Measurements from ENCODE around the gene SAT1.

Gene SAT1

GRCh38 chrX:23745786-23746185 is 37.2 kb upstream of the SAT1 start:
- TF ChIP-seq CTCF (IDR thresholded peaks at IDR 0.05; ENCODE audit: low read depth, low read length, missing control alignments) = no peak

DNA sequence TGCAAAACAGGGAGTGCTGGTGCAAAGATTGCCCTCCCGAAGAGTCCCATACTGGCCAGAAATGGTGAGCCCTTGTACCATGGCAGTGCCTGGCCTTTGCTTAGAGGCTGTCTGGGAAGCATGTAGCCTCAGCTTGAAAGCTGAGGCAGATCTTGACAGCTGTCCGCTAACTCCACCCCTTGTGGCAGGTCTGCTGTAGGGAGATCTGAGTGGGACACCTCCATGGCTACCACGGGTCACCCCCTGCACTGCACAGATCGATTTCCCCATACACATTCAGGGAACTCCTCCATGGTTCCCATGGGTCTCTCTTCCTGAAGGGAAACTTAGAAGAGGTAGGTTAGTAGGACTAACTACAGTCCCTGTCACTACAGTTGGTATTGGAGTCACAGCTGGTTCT is 33.8 kb upstream of the SAT1 start:
- no peak overlapping the region for H3K4me3 ChIP-seq (ENCODE audit: low read depth, low read length)
- in situ Hi-C loops (cut with HindIII; ENCODE audit: low sequenced_read_pairs) = no loop called here
- no peak for TF ChIP-seq CTCF (IDR thresholded peaks at IDR 0.05; ENCODE audit: low read depth, low read length, missing control alignments)
- DNase-seq (ENCODE audit: low read depth) = no peak

More at GRCh38 chrX:23745786-23746185, 37.2 kb upstream of the SAT1 start:
- H3K4me3 ChIP-seq (ENCODE audit: low read depth, low read length) = no peak overlapping the region
- in situ Hi-C loops (cut with HindIII; ENCODE audit: low sequenced_read_pairs) = no loop called here
- DNase-seq (ENCODE audit: low read depth) = no peak

GRCh38 chrX:23749576-23749975 is 33.4 kb upstream of the SAT1 start:
- in situ Hi-C loops (cut with HindIII; ENCODE audit: low sequenced_read_pairs) = no loop called here

GRCh38 chrX:23752740-23753415 is 30.1 kb upstream of the SAT1 start:
- in situ Hi-C loops (cut with HindIII; ENCODE audit: low sequenced_read_pairs) = no loop called here
- H3K4me3 ChIP-seq (ENCODE audit: low read depth, low read length) = no peak overlapping the region
- no peak for TF ChIP-seq CTCF (IDR thresholded peaks at IDR 0.05; ENCODE audit: low read depth, low read length, missing control alignments)
- no peak for DNase-seq (ENCODE audit: low read depth)

More at GRCh38 chrX:23749576-23749975, 33.4 kb upstream of the SAT1 start:
- no peak overlapping the region for H3K4me3 ChIP-seq (ENCODE audit: low read depth, low read length)
- no peak for DNase-seq (ENCODE audit: low read depth)
- TF ChIP-seq CTCF (IDR thresholded peaks at IDR 0.05; ENCODE audit: low read depth, low read length, missing control alignments) = no peak

DNA sequence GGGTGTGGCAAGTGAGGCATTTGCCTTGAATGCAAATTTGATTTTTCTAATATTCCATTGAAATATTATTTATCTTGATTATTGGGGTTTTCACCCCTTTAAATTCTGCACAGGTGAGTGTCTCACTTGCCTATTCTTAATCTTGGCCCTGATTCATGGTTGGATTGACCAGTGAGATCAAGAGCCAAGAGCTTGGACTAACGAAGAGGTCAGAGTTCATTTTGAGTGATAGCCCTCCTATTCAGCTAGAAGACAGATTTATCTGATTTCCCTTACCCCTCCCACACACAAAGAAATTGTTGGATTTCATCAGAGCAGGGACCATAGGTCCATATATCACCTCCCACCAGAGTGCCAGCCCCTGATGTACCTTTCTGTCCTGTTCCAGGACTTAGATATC is 28.3 kb upstream of the SAT1 start:
- no peak for TF ChIP-seq CTCF (IDR thresholded peaks at IDR 0.05; ENCODE audit: low read depth, low read length, missing control alignments)
- H3K4me3 ChIP-seq (ENCODE audit: low read depth, low read length) = no peak overlapping the region
- DNase-seq (ENCODE audit: low read depth) = no peak
- in situ Hi-C loops (cut with HindIII; ENCODE audit: low sequenced_read_pairs) = no loop called here

- no peak overlapping the region for H3K4me3 ChIP-seq (ENCODE audit: low read depth, low read length)
- no peak for DNase-seq (ENCODE audit: low read depth)
- TF ChIP-seq CTCF (IDR thresholded peaks at IDR 0.05; ENCODE audit: low read depth, low read length, missing control alignments) = peak; percentile 55
- in situ Hi-C loops (cut with HindIII; ENCODE audit: low sequenced_read_pairs) = no loop called here
Observed at GRCh38 chrX:23756165-23756564, 26.8 kb upstream of the SAT1 start.

All from astrocyte of the cerebellum (primary cell).